Activated T-cell treated with anti-CD3 and anti-CD28 coated beads, Interleukin-2, amount 50 U/mL, for 72 hours (primary cell): ENCODE measurements around the gene PEX16. TPM values are rescaled to one million over a fixed set of nuclear protein-coding genes. Genes with fewer than 3 reads are reported as not detected.
A peak's percentile ranks its signal among the peaks of the same experiment; 100 is the strongest.

ENCODE experiments used
- ATAC-seq, 2 donors: fragments of 150-1000 bp; cut with Tn5 transposase; replicated peaks in 1 of 2; 2 replicates each; pipeline ENCODE4 v1.10.0; 2021; ENCODE audit warnings: moderate library complexity in 2 of 2, mild to moderate bottlenecking in 1 of 2
- DNase-seq, 2 donors: peaks; one replicate each; pipeline ENCODE4 v3.0.0; 2021 to 2022; ENCODE audit warnings: mixed read lengths in 1 of 2
- H3K27ac Mint-ChIP-seq: one replicate; pipeline ENCODE4 v1.8.0; 2022; ENCODE audit warnings: mild to moderate bottlenecking, moderate library complexity, mixed read lengths
- H3K27me3 Mint-ChIP-seq: one replicate; pipeline ENCODE4 v1.8.0; 2022; ENCODE audit warnings: low read depth, mixed read lengths
- H3K36me3 Mint-ChIP-seq, 2 donors: one replicate each; pipeline ENCODE4 v1.8.0; 2022; ENCODE audit warnings: mixed read lengths in 2 of 2, mild to moderate bottlenecking in 1 of 2; ENCODE audit not compliant: insufficient read depth in 2 of 2
- H3K4me1 Mint-ChIP-seq: one replicate; pipeline ENCODE4 v1.8.0; 2022; ENCODE audit warnings: low read depth, mixed read lengths
- H3K4me3 Mint-ChIP-seq, 2 donors: one replicate each; pipeline ENCODE4 v1.8.0; 2022; ENCODE audit warnings: mild to moderate bottlenecking in 2 of 2, mixed read lengths in 2 of 2, moderate library complexity in 2 of 2
- H3K9me3 Mint-ChIP-seq, 2 donors: one replicate each; pipeline ENCODE4 v1.8.0; 2022; ENCODE audit warnings: mixed read lengths in 2 of 2
- total RNA-seq, 2 donors: library from RNA; stranded (reverse); gene quantifications; one replicate each; pipeline ENCODE4 v1.2.3, GENCODE V29; 2022

PEX16 gene
- total RNA-seq, 2 donors from 2014 or later = 42.5 to 46.8 TPM

DNA sequence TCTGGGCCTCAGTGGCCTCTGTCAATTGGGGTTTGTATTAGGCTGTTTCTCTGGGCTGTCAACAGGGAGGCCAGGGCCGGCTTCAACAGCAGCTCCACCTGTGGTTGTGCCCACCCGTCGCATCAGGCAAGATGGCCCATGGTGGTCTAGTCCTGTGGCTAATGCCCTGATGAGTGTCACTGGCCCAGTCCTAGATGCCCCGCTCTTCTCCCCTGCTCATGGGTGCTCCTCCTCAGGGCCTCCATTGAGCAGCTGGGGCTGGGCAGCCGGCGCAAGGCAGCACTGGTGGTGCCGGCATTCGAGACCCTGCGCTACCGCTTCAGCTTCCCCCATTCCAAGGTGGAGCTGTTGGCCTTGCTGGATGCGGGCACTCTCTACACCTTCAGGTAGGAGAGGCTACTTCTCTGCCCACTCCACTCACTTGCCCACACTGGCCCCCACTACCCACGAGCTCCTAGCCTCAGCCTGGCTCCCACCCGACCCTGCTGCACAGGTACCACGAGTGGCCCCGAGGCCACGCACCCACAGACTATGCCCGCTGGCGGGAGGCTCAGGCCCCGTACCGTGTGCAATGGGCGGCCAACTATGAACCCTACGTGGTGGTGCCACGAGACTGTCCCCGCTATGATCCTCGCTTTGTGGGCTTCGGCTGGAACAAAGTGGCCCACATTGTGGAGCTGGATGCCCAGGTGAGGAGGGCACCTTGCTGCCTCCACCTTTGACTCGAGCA lies 10.2 kb upstream of the PEX16 start:
- Mint-ChIP-seq H3K4me1 (peaks cover 20% of the 10 kb centered on the region), H3K9me3 (no peaks in the 10 kb centered on the region), H3K27ac (no peak overlapping the region), H3K36me3 (peaks cover 0 to 2% of the 10 kb centered on the region in 2 donors), H3K27me3 (peaks cover 8% of the 10 kb centered on the region), H3K4me3 (no peak overlapping the region)
- ATAC-seq (no peak), DNase-seq (no peak)

DNA sequence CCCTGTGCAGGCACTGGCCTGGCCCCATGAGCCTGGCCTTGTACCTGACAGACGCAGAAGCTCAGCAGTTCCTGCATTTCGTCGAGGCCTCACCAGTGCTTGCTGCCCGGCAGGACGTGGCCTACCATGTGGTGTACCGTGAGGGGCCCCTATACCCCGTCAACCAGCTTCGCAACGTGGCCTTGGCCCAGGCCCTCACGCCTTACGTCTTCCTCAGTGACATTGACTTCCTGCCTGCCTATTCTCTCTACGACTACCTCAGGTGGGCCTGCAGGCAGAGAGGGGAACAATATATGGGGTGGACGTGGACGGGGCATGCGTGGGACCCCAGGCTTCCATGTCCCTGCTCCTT lies 9.6 kb upstream of the PEX16 start:
- ATAC-seq (peak; percentile 4 to 25), DNase-seq (no peak)
- Mint-ChIP-seq H3K9me3 (no peaks in the 10 kb centered on the region), H3K27ac (no peak overlapping the region), H3K36me3 (peaks cover 0 to 2% of the 10 kb centered on the region in 2 donors), H3K4me1 (peaks cover 20% of the 10 kb centered on the region), H3K27me3 (peaks cover 8% of the 10 kb centered on the region), H3K4me3 (no peak overlapping the region)

DNA sequence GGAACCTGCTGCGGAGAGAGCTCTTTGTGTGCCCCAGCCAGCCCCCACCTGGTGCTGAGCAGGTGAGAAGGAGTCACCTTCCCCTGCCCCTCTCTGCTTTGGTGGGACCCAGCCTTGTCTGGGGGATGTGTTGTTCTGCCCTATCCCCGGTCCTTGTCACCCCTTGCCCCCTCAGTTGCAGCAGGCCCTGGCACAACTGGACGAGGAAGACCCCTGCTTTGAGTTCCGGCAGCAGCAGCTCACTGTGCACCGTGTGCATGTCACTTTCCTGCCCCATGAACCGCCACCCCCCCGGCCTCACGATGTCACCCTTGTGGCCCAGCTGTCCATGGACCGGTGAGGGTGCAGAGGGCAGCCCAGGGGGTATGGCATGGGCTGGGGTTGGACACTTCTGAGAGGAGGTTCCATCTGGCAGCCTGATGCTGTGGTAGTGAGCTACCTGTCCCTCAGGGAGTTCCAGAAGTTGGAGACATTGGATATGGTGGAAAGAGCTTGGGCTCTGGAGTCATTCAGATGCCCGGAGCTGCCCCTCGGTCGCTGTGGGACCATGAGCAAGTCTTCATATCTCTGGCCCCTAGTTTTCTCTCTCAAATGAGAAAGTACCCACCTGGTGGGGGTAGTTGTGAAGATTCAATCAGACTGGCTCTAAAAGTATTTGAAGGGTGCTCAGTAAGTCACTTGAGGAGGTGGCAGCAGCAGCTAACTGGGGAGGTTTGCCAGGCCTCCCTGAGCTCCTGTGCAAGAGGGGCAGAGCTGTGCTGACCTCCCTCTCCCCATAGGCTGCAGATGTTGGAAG lies 9.1 kb upstream of the PEX16 start:
- Mint-ChIP-seq H3K36me3 (peaks cover 0 to 2% of the 10 kb centered on the region in 2 donors), H3K4me3 (no peak overlapping the region), H3K27me3 (peaks cover 8% of the 10 kb centered on the region), H3K4me1 (peaks cover 20% of the 10 kb centered on the region), H3K9me3 (no peaks in the 10 kb centered on the region), H3K27ac (no peak overlapping the region)
- no peak for DNase-seq
- no peak for ATAC-seq

DNA sequence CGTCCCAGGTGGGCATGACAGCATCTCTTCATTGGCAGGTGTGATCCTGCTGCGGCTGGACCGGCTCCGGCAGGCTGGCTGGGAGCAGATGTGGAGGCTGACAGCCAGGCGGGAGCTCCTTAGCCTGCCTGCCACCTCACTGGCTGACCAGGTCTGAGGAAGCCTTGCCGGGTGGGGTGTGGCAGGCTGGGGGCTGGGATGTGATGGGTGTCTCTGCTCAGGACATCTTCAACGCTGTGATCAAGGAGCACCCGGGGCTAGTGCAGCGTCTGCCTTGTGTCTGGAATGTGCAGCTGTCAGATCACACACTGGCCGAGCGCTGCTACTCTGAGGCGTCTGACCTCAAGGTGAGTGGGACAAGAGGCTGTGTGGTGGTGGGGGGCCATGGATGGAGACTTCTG lies 8.3 kb upstream of the PEX16 start:
- H3K4me1 Mint-ChIP-seq = peaks cover 24% of the 10 kb centered on the region
- no peaks in the 10 kb centered on the region for H3K9me3 Mint-ChIP-seq
- H3K4me3 Mint-ChIP-seq = no peak overlapping the region
- no peak for DNase-seq
- peaks cover 0 to 4% of the 10 kb centered on the region in 2 donors for H3K36me3 Mint-ChIP-seq
- no peak for ATAC-seq
- H3K27ac Mint-ChIP-seq = no peak overlapping the region
- peaks cover 13% of the 10 kb centered on the region for H3K27me3 Mint-ChIP-seq

DNA sequence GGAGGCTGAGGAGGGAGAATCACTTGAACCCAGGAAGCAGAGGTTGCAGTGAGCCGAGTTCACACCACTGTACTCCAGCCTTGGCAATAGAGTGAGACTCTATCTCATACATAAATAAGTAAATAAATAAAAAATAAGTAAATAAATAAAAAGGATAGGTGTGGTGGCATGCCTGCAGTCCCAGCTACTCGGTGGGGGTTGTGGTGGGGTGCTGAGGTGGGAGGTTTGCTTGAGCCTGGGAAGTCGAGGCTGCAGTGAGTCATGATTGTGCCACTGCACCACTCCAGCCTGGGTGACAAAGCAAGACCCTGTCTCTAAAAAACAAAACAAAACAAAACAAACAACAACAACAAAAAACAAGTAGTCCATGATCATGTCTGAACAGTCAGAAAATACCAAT lies 7.9 kb upstream of the PEX16 start:
- DNase-seq (no peak), ATAC-seq (no peak)
- Mint-ChIP-seq H3K4me3 (no peak overlapping the region), H3K9me3 (no peaks in the 10 kb centered on the region), H3K4me1 (peaks cover 19% of the 10 kb centered on the region), H3K27me3 (peaks cover 13% of the 10 kb centered on the region), H3K36me3 (peaks cover 0 to 4% of the 10 kb centered on the region in 2 donors), H3K27ac (no peak overlapping the region)

DNA sequence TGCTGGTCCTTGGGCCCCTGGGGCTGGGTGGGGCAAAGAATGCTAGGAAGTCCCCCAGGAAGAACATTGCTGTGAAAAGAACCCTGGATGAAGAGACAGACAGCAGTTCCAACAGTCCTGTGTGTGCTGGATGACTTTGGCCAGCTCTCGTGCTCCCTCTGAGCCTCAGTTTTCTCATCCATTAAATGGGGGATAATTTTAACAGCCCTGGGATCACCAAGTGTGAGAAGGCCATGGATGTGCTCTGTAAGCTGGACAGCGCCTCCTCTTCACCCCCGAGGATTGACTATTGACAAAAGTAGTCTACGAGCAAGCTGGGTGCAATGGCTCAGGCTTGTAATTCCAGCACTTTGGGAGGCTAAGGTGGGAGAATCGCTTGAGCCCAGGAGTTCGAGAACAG lies 7.2 kb upstream of the PEX16 start:
- no peaks in the 10 kb centered on the region for H3K9me3 Mint-ChIP-seq
- peaks cover 0 to 4% of the 10 kb centered on the region in 2 donors for H3K36me3 Mint-ChIP-seq
- ATAC-seq (no peak), DNase-seq (no peak)
- H3K27ac Mint-ChIP-seq = no peak overlapping the region
- peaks cover 13% of the 10 kb centered on the region for H3K27me3 Mint-ChIP-seq
- H3K4me1 Mint-ChIP-seq = peaks cover 13% of the 10 kb centered on the region
- H3K4me3 Mint-ChIP-seq = no peak overlapping the region

DNA sequence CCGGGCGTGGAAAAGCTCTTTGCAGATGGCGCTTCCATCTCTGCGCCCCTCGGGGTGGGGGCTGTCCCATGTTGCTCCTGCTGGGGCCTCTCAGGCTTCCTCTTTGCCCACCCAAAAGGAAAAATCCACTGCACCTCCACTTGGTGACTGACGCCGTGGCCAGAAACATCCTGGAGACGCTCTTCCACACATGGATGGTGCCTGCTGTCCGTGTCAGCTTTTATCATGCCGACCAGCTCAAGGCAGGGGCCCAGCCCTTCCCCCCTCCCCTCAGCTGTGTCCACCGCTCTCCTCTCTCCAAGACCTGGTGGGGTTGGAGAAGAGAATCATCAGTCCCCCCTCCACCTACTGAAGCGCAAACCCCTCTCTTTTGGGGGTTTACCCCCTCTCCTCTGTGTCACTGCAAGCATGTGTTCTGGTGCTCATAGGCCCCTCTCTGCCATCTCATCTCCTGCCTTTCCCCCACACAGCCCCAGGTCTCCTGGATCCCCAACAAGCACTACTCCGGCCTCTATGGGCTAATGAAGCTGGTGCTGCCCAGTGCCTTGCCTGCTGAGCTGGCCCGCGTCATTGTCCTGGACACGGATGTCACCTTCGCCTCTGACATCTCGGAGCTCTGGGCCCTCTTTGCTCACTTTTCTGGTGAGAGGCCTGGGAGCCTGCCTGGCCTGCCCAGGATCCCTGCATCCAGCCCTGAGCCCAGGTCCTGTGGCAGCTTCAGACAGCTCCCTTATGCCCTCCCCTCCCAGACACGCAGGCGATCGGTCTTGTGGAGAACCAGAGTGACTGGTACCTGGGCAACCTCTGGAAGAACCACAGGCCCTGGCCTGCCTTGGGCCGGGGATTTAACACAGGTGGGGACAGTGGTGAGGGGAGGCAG lies 6.6 kb upstream of the PEX16 start:
- ATAC-seq (no peak), DNase-seq (no peak)
- H3K27me3 Mint-ChIP-seq = peaks cover 13% of the 10 kb centered on the region
- peaks cover 0 to 4% of the 10 kb centered on the region in 2 donors for H3K36me3 Mint-ChIP-seq
- peak overlapping the region; percentile 72 for H3K27ac Mint-ChIP-seq
- H3K4me1 Mint-ChIP-seq = peaks cover 9% of the 10 kb centered on the region
- H3K9me3 Mint-ChIP-seq = no peaks in the 10 kb centered on the region
- H3K4me3 Mint-ChIP-seq = peak overlapping the region; percentile 10 to 69

DNA sequence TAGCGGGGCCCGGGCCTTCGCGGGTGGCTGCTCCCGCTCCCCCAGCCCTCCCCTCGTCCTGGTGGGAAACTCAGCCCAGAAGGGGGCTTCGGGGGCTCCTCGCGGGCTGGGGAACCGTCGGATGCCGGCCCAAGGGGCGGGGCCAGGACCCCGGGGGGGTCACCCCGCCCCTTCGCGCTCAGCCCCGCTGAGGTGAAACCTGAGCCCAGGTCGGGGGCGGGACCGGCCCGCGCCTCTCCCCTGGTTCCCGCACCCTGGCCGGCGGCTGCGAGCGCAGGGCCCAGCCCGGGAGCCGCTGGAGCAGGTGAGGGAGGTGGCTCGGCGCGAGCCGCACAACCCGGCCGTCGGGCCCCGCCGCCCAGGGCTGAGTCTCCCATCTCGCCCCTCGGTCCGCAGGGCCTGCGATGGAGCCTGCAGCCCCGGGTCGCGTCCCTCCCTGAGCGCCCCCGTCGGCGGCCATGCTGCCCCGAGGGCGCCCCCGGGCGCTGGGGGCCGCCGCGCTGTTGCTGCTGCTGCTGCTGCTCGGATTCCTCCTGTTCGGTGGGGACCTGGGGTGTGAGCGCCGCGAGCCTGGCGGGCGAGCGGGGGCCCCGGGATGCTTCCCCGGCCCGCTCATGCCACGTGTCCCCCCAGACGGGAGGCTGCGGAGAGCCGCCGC lies 4.9 kb upstream of the PEX16 start, which contains the start of gene LARGE2:
Gene LARGE2 (plus strand): TSS at position 232 of the 658 bp plus-strand sequence. CDS start 227 bp downstream, at position 459.
- Mint-ChIP-seq H3K4me3 (peak within 1 kb of the TSS; percentile 82 to 89), H3K27me3 (peaks cover 13% of the 10 kb centered on the region), H3K4me1 (peaks cover 13% of the 10 kb centered on the region), H3K9me3 (no peaks in the 10 kb centered on the region), H3K27ac (no peak within 1 kb of the TSS), H3K36me3 (peaks cover 0 to 6% of the 10 kb centered on the region in 2 donors)
- ATAC-seq (no peak), DNase-seq (peak in 1 of 2 donors; percentile 30)

DNA sequence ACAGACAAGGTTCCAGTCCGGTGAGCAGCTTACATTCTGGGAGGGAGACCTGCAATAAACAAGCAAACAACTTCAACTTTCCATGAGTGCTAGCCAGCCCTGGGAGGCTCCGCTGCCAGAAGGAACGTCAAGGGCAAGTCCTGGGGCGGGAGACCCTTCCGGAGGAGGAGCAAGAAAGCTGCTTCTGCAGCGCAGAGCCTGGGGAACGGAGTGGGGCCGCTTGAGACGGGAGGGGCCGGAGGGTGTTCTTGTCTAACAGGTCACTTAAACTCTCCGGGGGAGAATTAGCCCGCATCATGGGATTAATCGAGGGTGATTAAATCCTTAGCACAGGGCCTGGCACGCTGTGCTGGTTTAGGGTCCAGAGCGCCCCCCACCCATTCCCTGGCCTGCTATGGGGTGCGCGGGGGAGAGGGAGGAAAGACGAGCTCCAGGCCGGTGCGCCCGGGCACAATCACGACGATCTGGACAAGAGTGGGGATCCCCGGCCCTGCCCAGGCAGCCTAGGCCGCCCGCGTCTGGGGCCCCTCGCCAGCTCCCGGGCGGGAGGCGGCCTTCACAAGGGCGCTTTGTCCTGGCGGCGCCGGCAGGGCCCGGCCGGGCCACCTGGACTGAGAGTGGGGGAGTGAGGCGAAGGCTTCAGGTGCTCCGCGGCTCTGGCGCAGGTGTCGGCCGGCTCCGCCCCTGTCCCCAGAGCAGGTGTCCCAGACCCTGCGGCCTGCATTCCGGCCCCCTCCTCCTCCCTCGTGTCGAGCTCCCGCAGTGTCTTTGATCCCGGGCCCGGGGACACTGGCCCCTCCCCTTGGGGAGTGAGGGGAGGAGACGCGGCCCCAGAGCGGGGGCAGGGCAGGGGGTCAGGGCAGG lies 4.1 kb upstream of the PEX16 start:
- H3K27me3 Mint-ChIP-seq = peaks cover 13% of the 10 kb centered on the region
- H3K4me1 Mint-ChIP-seq = peaks cover 17% of the 10 kb centered on the region
- peaks cover 2 to 6% of the 10 kb centered on the region in 2 donors for H3K36me3 Mint-ChIP-seq
- no peak overlapping the region for H3K27ac Mint-ChIP-seq
- DNase-seq = no peak
- H3K4me3 Mint-ChIP-seq = peak overlapping the region; percentile 56 to 73
- ATAC-seq = no peak
- H3K9me3 Mint-ChIP-seq = no peaks in the 10 kb centered on the region

DNA sequence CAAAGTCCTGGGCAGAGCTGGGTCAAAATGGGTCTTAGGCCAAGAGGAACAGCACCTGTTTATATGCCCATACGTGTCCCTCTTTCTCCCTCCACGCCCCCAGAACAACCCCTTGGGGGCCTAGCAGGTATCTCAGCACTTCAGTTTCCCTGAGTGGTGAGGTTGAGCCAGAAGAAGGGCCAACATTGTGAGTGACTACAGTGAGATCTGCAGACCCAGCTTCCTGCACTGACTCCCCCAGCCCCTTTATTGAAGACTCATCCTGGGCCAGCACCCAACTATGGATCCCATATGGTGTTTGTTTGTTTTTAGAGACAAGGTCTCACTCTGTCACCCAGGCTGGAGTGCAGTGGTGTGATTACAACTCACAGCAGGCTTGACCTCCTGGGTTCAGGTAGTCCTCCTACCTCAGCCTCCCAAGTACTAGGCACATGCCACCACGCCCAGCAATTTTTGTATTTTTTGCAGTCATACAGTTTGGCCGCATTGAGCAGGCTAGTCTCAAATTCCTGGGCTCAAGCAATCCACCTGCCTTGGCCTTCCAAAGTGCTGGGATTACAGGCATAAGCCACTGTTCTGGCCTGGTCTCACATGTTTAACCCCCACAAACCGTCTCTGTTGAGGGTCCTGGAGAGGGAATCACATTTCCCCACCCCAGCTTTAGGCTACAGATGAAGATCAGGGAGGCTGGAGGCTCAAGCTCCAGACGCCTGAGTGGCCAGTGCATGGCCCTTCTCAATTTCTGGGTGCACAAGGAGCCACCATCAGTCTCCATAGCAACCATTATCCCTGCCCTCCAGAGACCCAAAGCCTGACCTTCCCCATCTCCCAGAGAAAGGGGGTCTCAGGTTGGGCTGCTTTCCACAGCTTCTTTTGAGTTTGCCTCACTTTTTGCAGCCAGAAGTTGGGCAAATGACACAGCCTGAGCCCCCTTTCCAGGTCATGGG lies 3.1 kb upstream of the PEX16 start:
- DNase-seq (no peak), ATAC-seq (no peak)
- Mint-ChIP-seq H3K27ac (no peak overlapping the region), H3K4me3 (peak overlapping the region; percentile 56 to 73), H3K9me3 (no peaks in the 10 kb centered on the region), H3K27me3 (peaks cover 13% of the 10 kb centered on the region), H3K36me3 (peaks cover 2 to 6% of the 10 kb centered on the region in 2 donors), H3K4me1 (peaks cover 27% of the 10 kb centered on the region)
